Caki2 (cell line): ENCODE results near the gene INTS4. TPM values are rescaled to one million over a fixed set of nuclear protein-coding genes. Genes with fewer than 3 reads are reported as not detected.
"Not testable (repeated sequence)": the region's sequence is repeated elsewhere in the genome, so short reads cannot be mapped to it uniquely, and the experiment has no call there.

Experiments used
- DNase-seq: peaks from one replicate; pipeline ENCODE4 v3.0.0-alpha.2; 2015; ENCODE audit warnings: low read depth
- in situ Hi-C: cut with HindIII; loops from 2 replicates; pipeline ENCODE4 v1.10.0; 2016; ENCODE audit warnings: low sequenced_read_pairs, low pct_unique_long_range_greater_than_20kb, mixed read lengths
- total RNA-seq: library from RNA; depleted of rRNA; stranded (reverse); fragments of >200 nt; shearing (Covaris generic); gene quantifications from 2 replicates; pipeline ENCODE4 v1.2.3, GENCODE V29; 2014; ENCODE audit warnings: low replicate concordance

The INTS4 gene
- total RNA-seq, 1 experiment from 2014 or later: 21.6 TPM

GRCh38 chr11:78030429-78031325, 36.2 kb upstream of the INTS4 start:
- in situ Hi-C loops: no loop called here
- DNase-seq: no peak

- DNase-seq, in situ Hi-C loops: not testable (repeated sequence)
Observed at GRCh38 chr11:78028423-78028822, 34.0 kb upstream of the INTS4 start.

- DNase-seq: no peak
- in situ Hi-C loops: no loop called here
Observed at GRCh38 chr11:78027759-78028158, 33.3 kb upstream of the INTS4 start.

- DNase-seq: no peak
- in situ Hi-C loops: no loop called here
Observed at GRCh38 chr11:78025378-78025777, 30.9 kb upstream of the INTS4 start.

GRCh38 chr11:78023426-78023825, 29.0 kb upstream of the INTS4 start:
- in situ Hi-C loops: no loop called here
- peak; percentile 22 for DNase-seq

- in situ Hi-C loops: no loop called here
- peak; percentile 38 for DNase-seq
Observed at GRCh38 chr11:78022397-78023396, 28.2 kb upstream of the INTS4 start, which contains the start of gene KCTD14. KCTD14 (minus strand) TSS chr11:78023276; CDS start chr11:78023249, 27 bp downstream.

GRCh38 chr11:78021611-78022010, 27.1 kb upstream of the INTS4 start:
- in situ Hi-C loops: no loop called here
- DNase-seq: no peak

GRCh38 chr11:78020246-78020645, 25.8 kb upstream of the INTS4 start:
- in situ Hi-C loops: no loop called here
- DNase-seq: no peak

- in situ Hi-C loops: no loop called here
- DNase-seq: no peak
Observed at GRCh38 chr11:78019808-78020207, 25.3 kb upstream of the INTS4 start.

- in situ Hi-C loops: no loop called here
- DNase-seq: no peak
Observed at GRCh38 chr11:78015878-78016277, 21.4 kb upstream of the INTS4 start.

GRCh38 chr11:78014937-78015520, 20.6 kb upstream of the INTS4 start:
- DNase-seq, in situ Hi-C loops: not testable (repeated sequence)

GRCh38 chr11:78011301-78011700, 16.8 kb upstream of the INTS4 start:
- DNase-seq: no peak
- in situ Hi-C loops: no loop called here

- no peak for DNase-seq
- in situ Hi-C loops: no loop called here
Observed at GRCh38 chr11:78010755-78011154, 16.3 kb upstream of the INTS4 start.

- in situ Hi-C loops: no loop called here
- DNase-seq: no peak
Observed at GRCh38 chr11:78010304-78010703, 15.8 kb upstream of the INTS4 start.

GRCh38 chr11:78009062-78009461, 14.6 kb upstream of the INTS4 start:
- DNase-seq: no peak
- in situ Hi-C loops: no loop called here

- in situ Hi-C loops: no loop called here
Observed at GRCh38 chr11:78000193-78000592, 5.7 kb upstream of the INTS4 start.

GRCh38 chr11:77999446-78000030, 5.1 kb upstream of the INTS4 start:
- DNase-seq: no peak
- in situ Hi-C loops: no loop called here

More at GRCh38 chr11:78000193-78000592, 5.7 kb upstream of the INTS4 start:
- peak; percentile 58 for DNase-seq

GRCh38 chr11:77993902-77994301, 566 bp downstream of the INTS4 start:
- in situ Hi-C loops: no loop called here
- DNase-seq: no peak
